ENCODE results near the gene RASGEF1C.

Gene RASGEF1C

DNA sequence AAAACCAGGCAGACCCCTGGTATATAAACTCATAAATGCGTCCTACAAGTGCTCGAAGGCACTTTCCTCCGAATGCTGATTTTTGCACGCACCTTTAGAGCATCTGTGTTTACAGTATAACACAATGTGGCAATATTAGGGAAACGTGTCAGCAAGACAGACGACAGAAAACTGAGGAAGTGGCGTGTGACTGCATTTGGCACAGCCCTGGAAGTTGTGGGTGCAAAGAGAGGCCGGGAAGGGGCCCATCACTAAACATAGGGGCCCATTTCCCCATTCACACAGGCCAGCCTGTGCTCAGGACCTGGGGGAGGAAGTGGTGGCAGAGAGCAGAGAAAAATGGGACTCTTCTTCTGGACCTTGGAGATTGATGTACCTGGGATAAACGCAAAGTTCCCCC, 48.2 kb downstream of the RASGEF1C start:
- DNase-seq (ENCODE audit: low spot score), result no peak

- no peak for DNase-seq (ENCODE audit: low spot score)
These were observed 48.8 kb downstream of the RASGEF1C start for GRCh38 chr5:180160215-180160614.

GRCh38 chr5:180159756-180160155, 49.3 kb downstream of the RASGEF1C start:
- DNase-seq (ENCODE audit: low spot score), result no peak

DNA sequence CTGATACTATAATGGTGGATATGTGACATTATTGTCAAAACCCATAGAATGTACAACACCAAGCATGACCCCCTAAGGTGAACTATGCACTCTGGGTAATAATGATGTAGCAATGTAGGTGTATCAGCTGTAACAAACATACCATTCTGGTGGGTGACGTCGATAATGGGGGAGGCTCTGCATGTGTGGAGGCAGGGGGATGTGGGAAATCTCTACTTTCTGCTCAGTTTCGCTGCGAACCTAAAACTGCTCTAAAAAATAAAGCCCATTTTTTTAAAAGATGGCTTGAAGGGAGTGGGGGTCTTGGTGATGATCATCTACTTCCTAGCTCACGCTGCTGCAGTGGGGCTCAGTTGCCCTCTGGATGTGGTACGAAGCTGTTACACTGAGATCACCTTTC, 51.1 kb downstream of the RASGEF1C start:
- DNase-seq (ENCODE audit: low spot score), result no peak

DNA sequence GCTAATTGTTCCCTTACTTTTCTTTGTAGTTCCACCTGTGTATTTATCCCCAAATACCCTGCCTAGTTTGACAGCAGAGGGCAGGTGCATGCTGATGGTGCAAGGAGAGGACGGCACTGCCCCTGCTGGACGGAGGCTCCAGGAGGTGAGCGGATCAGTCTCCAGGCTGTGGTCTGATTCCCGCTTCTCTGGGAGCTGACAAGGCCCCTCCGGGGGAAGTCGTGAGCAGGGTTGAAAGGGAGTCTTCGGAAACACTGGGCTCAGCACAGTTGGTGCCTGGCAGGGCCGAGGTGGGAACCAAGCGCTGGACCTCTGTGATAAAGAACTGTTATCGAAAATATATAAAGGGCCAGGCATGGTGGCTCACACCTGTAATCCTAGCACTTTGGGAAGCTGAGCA, 52.9 kb downstream of the RASGEF1C start:
- DNase-seq (ENCODE audit: low spot score), result no peak

GRCh38 chr5:180155365-180155926, 53.6 kb downstream of the RASGEF1C start:
- DNase-seq (ENCODE audit: low spot score), result no peak

GRCh38 chr5:180154821-180155364, 54.1 kb downstream of the RASGEF1C start:
- no peak for DNase-seq (ENCODE audit: low spot score)

GRCh38 chr5:180153991-180154390, 55.0 kb downstream of the RASGEF1C start:
- no peak for DNase-seq (ENCODE audit: low spot score)

- no peak for DNase-seq (ENCODE audit: low spot score)
These were observed 55.9 kb downstream of the RASGEF1C start for GRCh38 chr5:180153099-180153498.

- DNase-seq (ENCODE audit: low spot score), result no peak
These were observed 65.2 kb downstream of the RASGEF1C start for GRCh38 chr5:180143656-180144364.

DNA sequence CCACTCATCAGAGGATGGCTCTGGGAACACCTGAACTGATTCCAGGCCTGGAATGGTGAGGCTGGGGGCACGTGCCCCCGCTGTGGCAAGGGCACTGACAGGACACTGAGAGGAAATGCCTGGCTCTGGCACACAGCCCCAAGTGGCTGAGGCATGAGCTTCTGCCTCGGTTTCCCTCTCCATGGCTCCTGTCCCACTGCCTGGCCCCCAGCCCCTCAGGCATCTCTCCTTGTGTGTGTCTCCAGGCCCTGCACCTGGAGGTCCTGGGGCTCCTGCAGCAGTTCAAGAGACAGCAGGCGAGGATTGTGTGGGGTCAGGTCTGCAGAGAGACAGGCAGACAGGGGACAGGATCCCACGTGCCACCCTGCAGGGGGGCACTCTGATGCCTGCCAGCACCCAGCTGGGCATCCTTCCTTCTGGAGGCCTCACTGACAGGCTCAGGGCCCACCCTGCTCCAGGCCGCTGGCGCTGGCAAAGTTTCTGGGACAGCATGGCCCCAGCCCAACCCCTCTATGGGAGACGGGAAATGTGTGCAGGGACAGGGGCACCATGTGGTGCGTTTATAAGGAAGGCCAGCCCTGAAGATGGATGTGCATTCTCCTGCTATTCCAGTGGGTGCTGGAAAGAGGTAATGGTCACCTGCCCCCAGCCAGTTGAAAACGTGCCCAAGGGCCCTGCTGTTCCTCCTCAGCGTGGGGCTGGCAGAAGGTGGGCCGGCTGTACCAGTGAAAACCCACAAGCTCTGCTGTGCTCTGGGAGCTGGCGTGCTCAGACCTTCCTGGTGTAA, 66.0 kb downstream of the RASGEF1C start:
- no peak for DNase-seq (ENCODE audit: low spot score)

DNA sequence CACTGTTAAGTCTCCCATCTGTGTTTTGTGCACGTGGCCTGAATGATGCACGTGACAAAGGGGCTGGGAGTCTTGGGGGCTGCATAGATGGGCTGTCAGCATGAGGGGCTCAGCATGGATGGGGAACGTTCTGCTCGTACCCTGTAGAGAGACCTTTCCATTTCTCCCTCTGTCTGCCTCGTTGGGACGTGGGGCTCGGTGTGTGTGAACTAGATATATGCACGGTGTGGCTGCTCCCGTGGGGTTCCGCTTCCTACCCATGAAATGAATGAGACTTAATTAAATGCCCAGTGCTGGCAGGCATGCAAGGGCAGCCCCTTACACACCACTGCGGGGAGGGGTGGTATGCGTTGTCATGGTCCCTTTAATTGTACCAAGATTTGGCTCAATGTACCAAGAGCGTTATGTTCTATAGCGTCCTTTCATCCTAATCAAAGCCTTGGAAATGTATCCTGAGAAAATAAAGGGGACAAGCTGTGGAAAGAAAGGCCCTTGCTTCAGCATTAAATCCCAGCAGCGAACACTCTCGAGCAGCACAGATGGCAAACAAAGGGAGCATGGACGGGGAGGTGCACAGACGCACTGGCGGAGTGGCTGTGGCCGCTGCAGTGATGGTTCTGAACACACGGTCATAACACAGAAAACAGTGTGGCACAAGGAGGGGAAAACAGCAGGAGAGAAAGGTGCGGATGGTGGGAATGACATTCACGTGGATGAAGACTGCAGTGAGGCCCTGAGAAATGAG, 66.8 kb downstream of the RASGEF1C start:
- no peak for DNase-seq (ENCODE audit: low spot score)

- no peak for DNase-seq (ENCODE audit: low spot score)
These were observed 67.8 kb downstream of the RASGEF1C start for GRCh38 chr5:180141068-180141660.

DNA sequence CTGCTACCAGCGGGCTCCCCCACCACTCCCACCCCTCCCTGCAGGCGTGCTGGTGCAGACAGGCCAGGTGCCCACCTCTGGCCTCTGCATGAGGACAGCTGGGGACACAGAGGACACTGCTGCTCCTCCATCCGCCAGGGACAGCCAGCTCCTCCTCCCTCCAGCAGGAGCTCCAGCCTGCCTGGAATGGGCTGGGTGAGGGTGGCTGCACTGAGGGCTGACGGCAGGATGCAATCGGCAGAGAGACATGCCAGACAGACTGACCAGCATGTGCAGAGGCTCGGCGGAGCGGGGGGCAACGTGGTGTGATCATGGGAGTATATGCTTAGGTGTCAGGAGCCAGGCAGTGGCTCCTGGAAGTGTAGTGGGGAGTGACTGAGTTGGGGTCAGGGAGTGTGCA, 68.4 kb downstream of the RASGEF1C start:
- no peak for DNase-seq (ENCODE audit: low spot score)

GRCh38 chr5:180140079-180140554, 68.9 kb downstream of the RASGEF1C start:
- DNase-seq (ENCODE audit: low spot score), result no peak

- no peak for DNase-seq (ENCODE audit: low spot score)
These were observed 69.3 kb downstream of the RASGEF1C start for GRCh38 chr5:180139731-180140055.

DNA sequence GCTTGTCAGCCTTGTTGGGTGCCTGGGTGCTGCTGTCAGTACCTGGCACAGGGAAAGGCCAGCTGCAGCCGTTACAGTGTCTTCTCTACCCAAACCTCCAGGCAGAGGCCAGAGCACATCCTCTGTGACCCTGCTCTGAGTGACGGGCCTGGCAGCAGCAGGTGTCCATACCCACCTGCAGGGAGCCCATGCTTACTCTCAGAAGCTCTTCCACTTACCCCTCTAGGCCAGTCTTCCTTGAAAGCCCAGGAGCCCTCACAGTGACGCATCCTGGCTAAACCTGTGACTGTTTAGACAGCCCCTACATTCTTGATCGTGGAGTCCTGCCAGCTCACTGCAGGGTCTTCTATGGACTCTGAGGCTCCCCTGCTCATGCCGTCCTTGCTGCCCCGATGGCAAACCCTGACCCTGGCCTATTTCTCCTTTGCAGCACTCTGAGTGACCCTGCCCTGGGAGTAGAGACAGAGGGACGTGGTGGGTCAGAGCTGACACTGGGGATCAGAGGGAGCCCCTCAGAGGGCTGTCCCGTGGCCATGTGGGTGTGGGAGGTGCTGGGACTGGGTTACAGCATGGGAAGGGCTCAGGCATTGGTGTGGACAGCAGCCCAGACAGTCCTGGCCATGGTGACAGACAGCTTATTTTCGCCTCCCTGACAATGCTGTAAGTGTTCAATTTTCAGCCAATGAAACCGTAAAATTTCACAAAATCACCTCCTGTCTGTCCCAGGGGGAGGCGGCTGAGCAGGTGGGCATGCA, 69.9 kb downstream of the RASGEF1C start:
- no peak for DNase-seq (ENCODE audit: low spot score)

GRCh38 chr5:180138214-180138975, 70.6 kb downstream of the RASGEF1C start:
- DNase-seq (ENCODE audit: low spot score), result no peak

GRCh38 chr5:180137401-180138213, 71.4 kb downstream of the RASGEF1C start:
- DNase-seq (ENCODE audit: low spot score), result no peak
